Endodermal cell (in vitro differentiated cells): ENCODE measurements around the gene PANK1. TPM values are rescaled to one million over a fixed set of nuclear protein-coding genes. Genes with fewer than 3 reads are reported as not detected.

ENCODE experiments used
- DNase-seq: peaks from one replicate; pipeline ENCODE4 v3.0.0-alpha.2; 2017
- H3K27ac ChIP-seq: 2 replicates; pipeline ENCODE4 v1.5.1; 2013; ENCODE audit warnings: mild to moderate bottlenecking, low read depth, low read length, moderate library complexity
- H3K27me3 ChIP-seq: 2 replicates; pipeline ENCODE4 v1.6.1; 2013; ENCODE audit warnings: mild to moderate bottlenecking, low read length, moderate library complexity; ENCODE audit not compliant: insufficient read depth, control insufficient read depth, poor library complexity, severe bottlenecking
- H3K36me3 ChIP-seq: 2 replicates; pipeline ENCODE4 v1.7.0; 2013; ENCODE audit warnings: mild to moderate bottlenecking, low read length, moderate library complexity; ENCODE audit not compliant: control insufficient read depth, insufficient read depth
- H3K4me1 ChIP-seq: one replicate; pipeline ENCODE4 v1.7.0; 2013; ENCODE audit warnings: low read length; ENCODE audit not compliant: control insufficient read depth, insufficient read depth
- H3K4me3 ChIP-seq: 2 replicates; pipeline ENCODE4 v1.5.1; 2013; ENCODE audit warnings: mild to moderate bottlenecking, low read length, moderate library complexity
- H3K9ac ChIP-seq: 2 replicates; pipeline ENCODE4 v1.6.1; 2013; ENCODE audit warnings: mild to moderate bottlenecking, low read length, moderate library complexity; ENCODE audit not compliant: poor library complexity, severe bottlenecking; ENCODE audit errors: extremely low read depth
- H3K9me3 ChIP-seq: 2 replicates; pipeline ENCODE4 v1.6.1; 2013; ENCODE audit warnings: mild to moderate bottlenecking, low read length, moderate library complexity; ENCODE audit not compliant: control insufficient read depth
- H3K27ac Mint-ChIP-seq: 2 replicates; pipeline ENCODE4 v1.8.0; 2020; ENCODE audit warnings: mixed read lengths
- H3K27me3 Mint-ChIP-seq: 2 replicates; pipeline ENCODE4 v1.8.0; 2021; ENCODE audit warnings: mild to moderate bottlenecking, mixed read lengths; ENCODE audit not compliant: insufficient read depth
- H3K36me3 Mint-ChIP-seq: 2 replicates; pipeline ENCODE4 v1.8.0; 2020; ENCODE audit warnings: low read depth, mixed read lengths
- H3K4me1 Mint-ChIP-seq: 2 replicates; pipeline ENCODE4 v1.8.0; 2020; ENCODE audit warnings: mixed read lengths
- H3K4me3 Mint-ChIP-seq: 2 replicates; pipeline ENCODE4 v1.8.0; 2020; ENCODE audit warnings: mild to moderate bottlenecking, moderate library complexity, mixed read lengths
- H3K9me3 Mint-ChIP-seq: 2 replicates; pipeline ENCODE4 v1.8.0; 2020; ENCODE audit warnings: mild to moderate bottlenecking, mixed read lengths
- WGBS, 2 experiments: methylation state at CpG; one replicate each; pipeline versions ENCODE4 v1.1.5 to v1.1.7; 2013; ENCODE audit warnings: missing lambda C conversion rate in 2 of 2, mixed read lengths in 1 of 2; ENCODE audit not compliant: insufficient coverage in 1 of 2, insufficient read length in 1 of 2; 5-methylcytosine and 5-hydroxymethylcytosine counted together
- total RNA-seq, 2 donors: library from RNA; stranded (reverse); fragmentation: NEBNext Ultra II Directional in 1 of 2; extraction: Animal tissue kit (Norgen Biotek cat#: 25700) in 1 of 2; gene quantifications; 2 replicates in 1 of 2; 3 replicates in 1 of 2; pipeline ENCODE4 v1.2.1, GENCODE V29; 2021
- TF ChIP-seq, protein P1 (sequence below): fragments of 200-600 bp; sonication (generic); conservative IDR thresholded peaks from 2 replicates; pipeline ENCODE4 v1.5.0; 2021; ENCODE audit warnings: antibody characterized with exemption, mild to moderate bottlenecking

The PANK1 gene
- total RNA-seq, 2 donors from 2014 or later = 23.4 to 28.8 TPM

DNA sequence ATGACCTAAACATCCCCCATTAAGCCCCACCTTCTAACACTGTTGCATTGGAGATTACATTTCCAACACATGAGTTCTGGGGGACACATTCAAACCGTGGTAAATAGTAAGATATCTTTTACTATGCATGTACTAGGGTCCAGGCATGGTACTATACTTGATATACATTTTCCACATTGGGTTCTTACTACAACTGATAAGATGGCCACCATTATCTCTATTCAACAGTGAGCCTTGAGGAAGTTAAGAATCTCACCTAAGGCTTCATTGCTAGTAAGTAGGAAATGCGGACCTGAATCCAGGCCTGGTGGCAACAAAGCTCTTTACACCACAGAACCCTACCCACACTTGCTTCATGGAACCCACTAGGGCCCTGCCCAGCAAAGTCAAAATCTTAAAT lies 5.7 kb downstream of the PANK1 start:
- no peak overlapping the region for H3K4me3 ChIP-seq
- no peaks in the 10 kb centered on the region for H3K27me3 Mint-ChIP-seq
- no peak overlapping the region for H3K27ac Mint-ChIP-seq
- no peaks in the 10 kb centered on the region for H3K27me3 ChIP-seq
- H3K9me3 ChIP-seq = no peaks in the 10 kb centered on the region
- no peaks in the 10 kb centered on the region for H3K4me1 ChIP-seq
- peaks cover 27% of the 10 kb centered on the region for H3K36me3 Mint-ChIP-seq
- peaks cover 15% of the 10 kb centered on the region for H3K4me1 Mint-ChIP-seq
- H3K9me3 Mint-ChIP-seq = no peaks in the 10 kb centered on the region
- no peak overlapping the region for H3K9ac ChIP-seq
- DNase-seq = no peak
- TF ChIP-seq, protein P1, sequence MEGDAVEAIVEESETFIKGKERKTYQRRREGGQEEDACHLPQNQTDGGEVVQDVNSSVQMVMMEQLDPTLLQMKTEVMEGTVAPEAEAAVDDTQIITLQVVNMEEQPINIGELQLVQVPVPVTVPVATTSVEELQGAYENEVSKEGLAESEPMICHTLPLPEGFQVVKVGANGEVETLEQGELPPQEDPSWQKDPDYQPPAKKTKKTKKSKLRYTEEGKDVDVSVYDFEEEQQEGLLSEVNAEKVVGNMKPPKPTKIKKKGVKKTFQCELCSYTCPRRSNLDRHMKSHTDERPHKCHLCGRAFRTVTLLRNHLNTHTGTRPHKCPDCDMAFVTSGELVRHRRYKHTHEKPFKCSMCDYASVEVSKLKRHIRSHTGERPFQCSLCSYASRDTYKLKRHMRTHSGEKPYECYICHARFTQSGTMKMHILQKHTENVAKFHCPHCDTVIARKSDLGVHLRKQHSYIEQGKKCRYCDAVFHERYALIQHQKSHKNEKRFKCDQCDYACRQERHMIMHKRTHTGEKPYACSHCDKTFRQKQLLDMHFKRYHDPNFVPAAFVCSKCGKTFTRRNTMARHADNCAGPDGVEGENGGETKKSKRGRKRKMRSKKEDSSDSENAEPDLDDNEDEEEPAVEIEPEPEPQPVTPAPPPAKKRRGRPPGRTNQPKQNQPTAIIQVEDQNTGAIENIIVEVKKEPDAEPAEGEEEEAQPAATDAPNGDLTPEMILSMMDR = no peak
- no peak overlapping the region for H3K4me3 Mint-ChIP-seq
- peaks cover 9% of the 10 kb centered on the region for H3K36me3 ChIP-seq
- 97% methylated on average over 2 of the region's 2 CpGs; no CpG with 5 or more reads in 1 of the 2 experiments for WGBS, 2 experiments
- H3K27ac ChIP-seq = no peak overlapping the region

DNA sequence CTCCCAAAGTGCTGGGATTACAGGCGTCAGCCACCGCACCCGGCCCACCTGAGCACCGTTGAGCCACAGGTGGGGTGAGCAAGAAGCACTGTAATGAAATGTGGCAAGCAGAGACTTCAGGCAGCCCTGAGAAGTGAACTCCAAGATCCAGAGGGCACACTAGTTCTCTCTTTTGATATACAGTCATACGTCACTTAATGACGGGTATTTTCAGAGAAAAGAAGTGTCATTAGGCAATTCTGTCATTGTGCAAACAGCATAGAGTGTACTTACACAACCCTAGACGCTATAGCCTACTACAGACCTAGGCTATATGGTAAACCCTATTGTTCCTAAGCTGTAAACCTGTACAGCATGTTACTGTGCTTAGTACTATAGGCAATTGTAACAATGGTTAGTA lies 7.9 kb downstream of the PANK1 start:
- H3K9me3 Mint-ChIP-seq = no peaks in the 10 kb centered on the region
- WGBS, 2 experiments = 92 to 94% methylated on average over 7 of the region's 7 CpGs
- H3K27ac Mint-ChIP-seq = no peak overlapping the region

DNA sequence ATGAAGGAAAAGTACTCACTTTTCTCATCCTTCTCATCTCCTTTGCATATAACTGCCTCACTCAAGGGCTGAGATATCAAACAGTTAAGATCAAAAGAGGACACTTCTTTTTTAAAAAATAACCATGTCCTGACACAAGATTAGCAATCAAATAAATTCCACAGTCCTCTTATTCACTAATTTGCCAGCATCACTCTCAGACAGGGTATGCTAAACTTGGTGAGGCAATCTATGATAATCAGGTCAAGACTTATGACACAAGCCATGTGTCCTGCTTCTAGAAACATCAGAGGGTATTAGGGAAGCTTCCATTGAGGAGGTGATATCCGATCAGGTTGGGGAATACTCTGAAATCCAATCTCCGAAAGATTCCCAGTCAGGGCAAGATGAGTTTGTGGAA lies 10.4 kb downstream of the PANK1 start:
- TF ChIP-seq, protein P1 = no peak
- no peak overlapping the region for H3K4me3 ChIP-seq
- 86 to 100% methylated on average over 1 to 2 of the region's 2 CpGs for WGBS, 2 experiments
- no peak overlapping the region for H3K27ac ChIP-seq
- no peak overlapping the region for H3K27ac Mint-ChIP-seq
- H3K27me3 Mint-ChIP-seq = no peaks in the 10 kb centered on the region
- no peaks in the 10 kb centered on the region for H3K4me1 ChIP-seq
- H3K4me1 Mint-ChIP-seq = peaks cover 12% of the 10 kb centered on the region
- H3K36me3 Mint-ChIP-seq = peaks cover 39% of the 10 kb centered on the region
- no peak overlapping the region for H3K4me3 Mint-ChIP-seq
- DNase-seq = no peak
- H3K27me3 ChIP-seq = no peaks in the 10 kb centered on the region
- no peaks in the 10 kb centered on the region for H3K9me3 ChIP-seq
- H3K36me3 ChIP-seq = peaks cover 19% of the 10 kb centered on the region
- no peaks in the 10 kb centered on the region for H3K9me3 Mint-ChIP-seq
- H3K9ac ChIP-seq = no peak overlapping the region

More for the DNA sequence above, 7.9 kb downstream of the PANK1 start:
- Histone ChIP-seq H3K36me3 (peaks cover 19% of the 10 kb centered on the region), H3K4me1 (no peaks in the 10 kb centered on the region), H3K4me3 (no peak overlapping the region), H3K27me3 (no peaks in the 10 kb centered on the region), H3K9me3 (no peaks in the 10 kb centered on the region), H3K9ac (no peak overlapping the region), H3K27ac (no peak overlapping the region)
- no peak overlapping the region for H3K4me3 Mint-ChIP-seq
- H3K36me3 Mint-ChIP-seq = peaks cover 37% of the 10 kb centered on the region
- no peaks in the 10 kb centered on the region for H3K27me3 Mint-ChIP-seq
- no peak for DNase-seq
- TF ChIP-seq, protein P1 = no peak
- peaks cover 17% of the 10 kb centered on the region for H3K4me1 Mint-ChIP-seq
